Muscle of leg (tissue), 11 donors: ENCODE measurements around the gene TRIM13. TPM values are rescaled to one million over a fixed set of nuclear protein-coding genes. Genes with fewer than 3 reads are reported as not detected.
A peak's percentile ranks its signal among the peaks of the same experiment; 100 is the strongest.
"Not testable (repeated sequence)": the region's sequence is repeated elsewhere in the genome, so short reads cannot be mapped to it uniquely, and the experiment has no call there.

ENCODE experiments used
- DNase-seq: peaks from one replicate; pipeline ENCODE4 v3.0.0; 2013
- H3K27ac ChIP-seq: one replicate; pipeline ENCODE4 v1.5.1; 2013; ENCODE audit warnings: mild to moderate bottlenecking, low read length, control low read depth
- H3K27me3 ChIP-seq: one replicate; pipeline ENCODE4 v1.6.1; 2013; ENCODE audit warnings: low read length; ENCODE audit not compliant: control insufficient read depth, insufficient read depth
- H3K36me3 ChIP-seq: one replicate; pipeline ENCODE4 v1.6.1; 2013; ENCODE audit warnings: low read length; ENCODE audit not compliant: control insufficient read depth, insufficient read depth
- H3K4me1 ChIP-seq: one replicate; pipeline ENCODE4 v1.6.1; 2013; ENCODE audit warnings: low read length; ENCODE audit not compliant: control insufficient read depth, insufficient read depth
- H3K4me3 ChIP-seq: one replicate; pipeline ENCODE4 v1.5.1; 2013; ENCODE audit warnings: low read length, control low read depth
- H3K9me3 ChIP-seq: replicated peaks from 2 replicates; pipeline ENCODE4 v1.6.1; 2013; ENCODE audit warnings: low read depth, low read length; ENCODE audit not compliant: control insufficient read depth
- WGBS: methylation state at CpG from one replicate; pipeline ENCODE4 v1.1.5; 2013; ENCODE audit warnings: missing lambda C conversion rate; ENCODE audit not compliant: insufficient coverage; 5-methylcytosine and 5-hydroxymethylcytosine counted together
- polyA plus RNA-seq, 8 donors: library from polyadenylated mRNA; unstranded; fragments of 120-200 nt; gene quantifications; one replicate each; pipeline versions ENCODE4 v1.2.1 to v1.2.3, GENCODE V29; 2013; ENCODE audit warnings: inconsistent platforms in 1 of 8, low replicate concordance in 1 of 8; ENCODE audit not compliant: insufficient read length in 8 of 8, insufficient read depth in 1 of 8
- total RNA-seq: library from RNA; stranded (reverse); fragments of 120-200 nt; gene quantifications from one replicate; pipeline ENCODE4 v1.2.4, GENCODE V29; 2013

TRIM13 gene
- total and polyA plus RNA-seq, 9 donors = 19.7 to 26.4 (median 23.5) TPM

DNA sequence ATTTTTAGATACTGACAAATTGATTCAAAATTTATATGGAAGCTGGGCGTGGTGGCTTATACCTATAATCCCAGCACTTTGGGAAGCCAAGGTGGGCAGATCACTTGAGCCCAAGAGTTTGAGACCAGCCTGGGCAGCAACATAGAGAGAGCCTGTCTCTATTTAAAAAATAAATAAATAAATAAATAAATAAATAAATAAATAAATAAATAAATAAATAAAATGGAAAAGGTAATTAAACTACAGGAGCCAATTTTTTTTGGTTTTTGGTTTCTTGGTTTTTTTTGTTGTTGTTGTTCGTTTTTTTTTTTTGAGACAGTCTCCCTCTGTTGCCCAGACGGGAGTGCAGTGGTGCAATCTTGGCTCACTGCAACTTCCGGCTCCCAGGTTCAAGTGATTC, 29.4 kb upstream of the TRIM13 start:
- no peak for DNase-seq
- WGBS = no CpG with 5 or more reads among the region's 4 CpGs

GRCh38 chr13:49972709-49973108, 24.1 kb upstream of the TRIM13 start:
- WGBS = 100% methylated on average over 1 of the region's 4 CpGs
- Histone ChIP-seq H3K36me3 (peaks cover 7% of the 10 kb centered on the region), H3K27ac (no peak overlapping the region), H3K27me3 (no peaks in the 10 kb centered on the region), H3K4me1 (no peaks in the 10 kb centered on the region), H3K9me3 (no peaks in the 10 kb centered on the region), H3K4me3 (no peak overlapping the region)
- no peak for DNase-seq

More for the DNA sequence above, 29.4 kb upstream of the TRIM13 start:
- no peaks in the 10 kb centered on the region for H3K27me3 ChIP-seq
- H3K9me3 ChIP-seq = peaks cover 20% of the 10 kb centered on the region
- peaks cover 7% of the 10 kb centered on the region for H3K36me3 ChIP-seq
- H3K4me1 ChIP-seq = no peaks in the 10 kb centered on the region
- no peak overlapping the region for H3K27ac ChIP-seq
- no peak overlapping the region for H3K4me3 ChIP-seq

DNA sequence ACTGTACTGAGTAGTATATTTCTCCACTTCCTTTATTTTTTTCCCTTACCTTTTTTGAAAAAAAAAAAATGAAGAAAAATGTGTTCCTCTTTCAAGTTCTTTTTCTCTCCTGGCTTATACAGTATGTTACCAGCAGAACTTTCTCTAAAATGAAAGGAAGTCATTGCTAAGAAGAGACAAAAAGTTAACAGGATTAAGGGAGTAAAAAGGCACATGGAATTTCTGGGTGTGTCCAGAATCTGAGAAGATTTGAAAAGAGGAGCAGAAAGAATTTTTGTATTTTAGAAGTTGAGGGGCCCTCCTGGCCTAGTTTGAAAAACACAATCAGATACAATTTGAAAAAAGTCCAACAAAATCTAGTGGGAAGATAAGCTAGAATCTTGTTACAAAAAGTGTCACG, 21.0 kb upstream of the TRIM13 start:
- H3K9me3 ChIP-seq = no peaks in the 10 kb centered on the region
- no peak overlapping the region for H3K4me3 ChIP-seq
- DNase-seq = no peak
- H3K4me1 ChIP-seq = peaks cover 2% of the 10 kb centered on the region
- whole genome bisulfite sequencing = no CpG with 5 or more reads among the region's 1 CpG
- H3K27me3 ChIP-seq = no peaks in the 10 kb centered on the region
- no peak overlapping the region for H3K27ac ChIP-seq
- H3K36me3 ChIP-seq = peaks cover 3% of the 10 kb centered on the region

GRCh38 chr13:49976314-49977258, 20.3 kb upstream of the TRIM13 start:
- Histone ChIP-seq H3K4me1 (peaks cover 2% of the 10 kb centered on the region), H3K27ac (no peak overlapping the region), H3K27me3 (no peaks in the 10 kb centered on the region), H3K9me3 (no peaks in the 10 kb centered on the region), H3K4me3 (no peak overlapping the region), H3K36me3 (peaks cover 3% of the 10 kb centered on the region)
- WGBS = 64% methylated on average over 4 of the region's 8 CpGs
- peak; percentile 67 for DNase-seq

DNA sequence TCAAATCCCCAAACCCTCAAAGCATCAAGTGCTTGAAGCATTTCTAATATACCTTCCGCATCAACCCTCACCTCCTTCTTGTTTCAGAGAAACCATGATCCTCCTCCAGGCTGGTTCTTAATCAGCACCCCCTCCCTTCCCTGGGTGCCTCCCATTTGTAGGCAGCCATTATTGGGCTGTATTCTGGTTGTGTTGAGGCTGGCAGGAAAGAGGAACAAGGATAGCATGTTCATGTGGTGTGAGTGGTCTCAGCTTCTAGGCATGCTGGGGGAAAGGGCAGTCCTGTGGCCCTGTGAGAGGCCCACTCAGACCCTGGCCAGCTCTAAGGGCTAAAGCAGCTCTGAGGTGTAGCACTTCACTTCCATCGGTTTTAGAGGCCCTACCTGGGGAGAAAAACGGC, 18.9 kb upstream of the TRIM13 start:
- peaks cover 6% of the 10 kb centered on the region for H3K36me3 ChIP-seq

DNA sequence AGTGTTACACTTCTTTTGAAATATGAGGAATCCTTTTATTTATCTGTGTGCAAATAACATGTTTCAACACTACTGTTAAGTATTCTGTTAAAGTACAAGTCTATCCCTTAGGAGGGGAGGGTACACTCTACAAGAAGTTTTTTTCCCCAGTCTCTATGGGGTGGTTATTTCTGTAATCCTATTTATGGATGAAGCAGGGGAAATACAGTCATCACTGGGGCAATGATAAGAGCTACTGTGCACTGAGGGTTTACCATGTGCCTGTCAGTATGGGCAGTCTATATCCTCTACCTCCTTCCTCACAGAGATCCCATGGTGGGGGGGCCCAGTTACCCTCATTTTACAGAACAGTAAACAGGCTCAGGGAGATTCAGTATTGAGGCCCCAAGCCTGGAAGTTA, 16.6 kb upstream of the TRIM13 start:
- Histone ChIP-seq H3K36me3 (peaks cover 6% of the 10 kb centered on the region), H3K9me3 (no peaks in the 10 kb centered on the region), H3K27me3 (no peaks in the 10 kb centered on the region), H3K4me3 (no peak overlapping the region), H3K4me1 (peaks cover 2% of the 10 kb centered on the region), H3K27ac (no peak overlapping the region)
- DNase-seq = no peak

More for the DNA sequence above, 18.9 kb upstream of the TRIM13 start:
- DNase-seq = no peak
- WGBS = 65% methylated on average over 3 of the region's 3 CpGs
- Histone ChIP-seq H3K4me3 (no peak overlapping the region), H3K4me1 (peaks cover 2% of the 10 kb centered on the region), H3K27me3 (no peaks in the 10 kb centered on the region), H3K9me3 (no peaks in the 10 kb centered on the region), H3K27ac (no peak overlapping the region)

- WGBS = no CpG with 5 or more reads among the region's 2 CpGs
- Histone ChIP-seq H3K4me1 (no peaks in the 10 kb centered on the region), H3K36me3 (peaks cover 9% of the 10 kb centered on the region), H3K9me3 (no peaks in the 10 kb centered on the region), H3K27me3 (no peaks in the 10 kb centered on the region), H3K27ac (no peak overlapping the region), H3K4me3 (no peak overlapping the region)
- no peak for DNase-seq
Measured at GRCh38 chr13:49985129-49985528, 11.7 kb upstream of the TRIM13 start.

GRCh38 chr13:49986471-49986870, 10.4 kb upstream of the TRIM13 start:
- Histone ChIP-seq H3K4me1 (no peaks in the 10 kb centered on the region), H3K36me3 (peaks cover 12% of the 10 kb centered on the region)

DNA sequence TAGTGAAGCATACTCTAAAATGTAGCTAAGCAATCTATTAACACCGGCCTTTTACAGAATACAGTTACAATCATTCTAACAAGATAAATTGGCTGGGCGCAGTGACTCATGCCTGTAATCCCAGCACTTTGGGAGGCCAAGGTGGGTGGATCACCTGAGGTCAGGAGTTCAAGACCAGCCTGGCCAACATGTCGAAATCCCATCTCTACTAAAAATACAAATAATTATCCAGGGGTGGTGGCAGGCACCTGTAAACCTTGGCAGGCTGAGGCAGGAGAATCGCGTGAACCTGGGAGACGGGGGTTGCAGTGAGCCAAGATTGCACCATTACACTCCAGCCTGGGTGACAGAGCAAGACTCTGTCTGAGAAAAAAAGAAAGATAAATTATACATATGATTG, 6.2 kb upstream of the TRIM13 start:
- H3K36me3 ChIP-seq, H3K27ac ChIP-seq, H3K9me3 ChIP-seq, H3K4me1 ChIP-seq, H3K27me3 ChIP-seq, DNase-seq, H3K4me3 ChIP-seq: not testable (repeated sequence)
- WGBS = no CpG with 5 or more reads among the region's 6 CpGs

More at GRCh38 chr13:49986471-49986870, 10.4 kb upstream of the TRIM13 start:
- DNase-seq = no peak
- Histone ChIP-seq H3K27me3 (no peaks in the 10 kb centered on the region), H3K9me3 (no peaks in the 10 kb centered on the region), H3K4me3 (no peak overlapping the region), H3K27ac (no peak overlapping the region)
- WGBS = no CpG with 5 or more reads among the region's 7 CpGs

DNA sequence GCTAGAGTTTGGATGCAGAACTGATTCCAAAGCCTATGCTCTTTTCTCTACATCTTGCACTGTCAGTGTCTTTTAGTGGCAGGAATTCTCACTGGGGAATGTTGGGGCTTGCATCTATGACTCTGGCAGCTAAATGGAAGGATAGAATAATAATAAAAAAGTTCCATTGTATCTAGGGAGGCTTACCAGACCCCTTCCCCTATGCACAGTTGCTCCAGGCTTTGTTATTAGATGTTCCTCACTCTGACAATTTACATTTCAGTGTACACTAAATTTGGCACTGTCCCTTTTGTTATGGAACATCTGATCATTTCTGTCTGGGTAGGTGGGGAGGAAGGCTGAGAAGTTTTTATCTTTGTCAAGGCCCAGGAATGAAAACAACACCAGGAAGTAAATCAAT, 3.7 kb upstream of the TRIM13 start:
- Histone ChIP-seq H3K36me3 (peaks cover 7% of the 10 kb centered on the region), H3K27ac (no peak overlapping the region), H3K9me3 (no peaks in the 10 kb centered on the region), H3K4me1 (peaks cover 9% of the 10 kb centered on the region), H3K27me3 (no peaks in the 10 kb centered on the region), H3K4me3 (no peak overlapping the region)
- no peak for DNase-seq
